ENCODE measurements around the gene CLCC1. TPM values are rescaled to one million over a fixed set of nuclear protein-coding genes. Genes with fewer than 3 reads are reported as not detected.
"Not testable (repeated sequence)": the region's sequence is repeated elsewhere in the genome, so short reads cannot be mapped to it uniquely, and the experiment has no call there.

Gene CLCC1
- polyA plus RNA-seq, 1 donor from 2014 or later: 28.7 TPM

DNA sequence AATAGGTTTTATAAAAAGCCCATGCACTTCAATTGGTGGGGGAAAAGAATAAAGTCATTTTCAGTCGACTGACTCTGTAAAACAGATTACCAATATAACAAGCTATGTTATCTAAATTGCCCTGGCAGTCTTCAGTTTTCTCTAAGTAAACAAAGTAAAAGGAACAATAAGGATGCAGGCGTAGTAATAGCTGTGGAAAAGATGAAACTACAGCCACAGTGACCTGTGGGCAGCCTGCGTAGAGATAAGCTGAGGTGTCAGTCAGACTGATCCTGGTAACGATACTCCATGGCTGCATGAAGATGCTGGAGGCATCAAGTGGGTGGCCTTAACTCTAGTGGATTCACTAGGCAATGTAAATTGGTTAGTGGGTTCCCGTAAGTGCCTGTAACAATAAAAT lies 29.3 kb downstream of the CLCC1 start:
- Histone ChIP-seq H4K20me1 (ENCODE audit: insufficient read depth) (no peaks in the 10 kb centered on the region), H3K36me3 (ENCODE audit: insufficient read depth, low read length) (no peaks in the 10 kb centered on the region), H3K4me3 (ENCODE audit: low read length) (no peak overlapping the region), H3K4me2 (ENCODE audit: low read length) (no peak overlapping the region), H3K27me3 (ENCODE audit: insufficient read depth, low read depth, low read length) (no peaks in the 10 kb centered on the region), H3K79me2 (replicated peaks; ENCODE audit: insufficient read depth, low read length) (no peaks in the 10 kb centered on the region), H3K27ac (ENCODE audit: low read length) (no peak overlapping the region), H3K9me2 (ENCODE audit: insufficient read depth, low read length) (no peaks in the 10 kb centered on the region), H3F3A (ENCODE audit: insufficient read depth, low read length, poor library complexity, severe bottlenecking) (no peaks in the 10 kb centered on the region), H3K9ac (ENCODE audit: low read length) (no peak overlapping the region), H2AFZ (ENCODE audit: low read depth, low read length) (no peak overlapping the region), H3K9me3 (ENCODE audit: low read length) (no peaks in the 10 kb centered on the region)
- no peak for TF ChIP-seq MXI1 (conservative IDR thresholded peaks at IDR 0.05; ENCODE audit: poor library complexity, severe bottlenecking)
- TF ChIP-seq EZH2 (IDR thresholded peaks at IDR 0.05; ENCODE audit: borderline replicate concordance, insufficient read depth, low read length, poor library complexity, severe bottlenecking): no peak
- TF ChIP-seq, protein P1, sequence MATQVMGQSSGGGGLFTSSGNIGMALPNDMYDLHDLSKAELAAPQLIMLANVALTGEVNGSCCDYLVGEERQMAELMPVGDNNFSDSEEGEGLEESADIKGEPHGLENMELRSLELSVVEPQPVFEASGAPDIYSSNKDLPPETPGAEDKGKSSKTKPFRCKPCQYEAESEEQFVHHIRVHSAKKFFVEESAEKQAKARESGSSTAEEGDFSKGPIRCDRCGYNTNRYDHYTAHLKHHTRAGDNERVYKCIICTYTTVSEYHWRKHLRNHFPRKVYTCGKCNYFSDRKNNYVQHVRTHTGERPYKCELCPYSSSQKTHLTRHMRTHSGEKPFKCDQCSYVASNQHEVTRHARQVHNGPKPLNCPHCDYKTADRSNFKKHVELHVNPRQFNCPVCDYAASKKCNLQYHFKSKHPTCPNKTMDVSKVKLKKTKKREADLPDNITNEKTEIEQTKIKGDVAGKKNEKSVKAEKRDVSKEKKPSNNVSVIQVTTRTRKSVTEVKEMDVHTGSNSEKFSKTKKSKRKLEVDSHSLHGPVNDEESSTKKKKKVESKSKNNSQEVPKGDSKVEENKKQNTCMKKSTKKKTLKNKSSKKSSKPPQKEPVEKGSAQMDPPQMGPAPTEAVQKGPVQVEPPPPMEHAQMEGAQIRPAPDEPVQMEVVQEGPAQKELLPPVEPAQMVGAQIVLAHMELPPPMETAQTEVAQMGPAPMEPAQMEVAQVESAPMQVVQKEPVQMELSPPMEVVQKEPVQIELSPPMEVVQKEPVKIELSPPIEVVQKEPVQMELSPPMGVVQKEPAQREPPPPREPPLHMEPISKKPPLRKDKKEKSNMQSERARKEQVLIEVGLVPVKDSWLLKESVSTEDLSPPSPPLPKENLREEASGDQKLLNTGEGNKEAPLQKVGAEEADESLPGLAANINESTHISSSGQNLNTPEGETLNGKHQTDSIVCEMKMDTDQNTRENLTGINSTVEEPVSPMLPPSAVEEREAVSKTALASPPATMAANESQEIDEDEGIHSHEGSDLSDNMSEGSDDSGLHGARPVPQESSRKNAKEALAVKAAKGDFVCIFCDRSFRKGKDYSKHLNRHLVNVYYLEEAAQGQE (IDR thresholded peaks at IDR 0.05; ENCODE audit: borderline replicate concordance): no peak
- TF ChIP-seq TAF1 (IDR thresholded peaks at IDR 0.05; ENCODE audit: low read depth): no peak
- no peak for TF ChIP-seq EP300 (conservative IDR thresholded peaks at IDR 0.05; ENCODE audit: poor library complexity, severe bottlenecking)
- TF ChIP-seq RAD21 (conservative IDR thresholded peaks at IDR 0.05): no peak
- TF ChIP-seq, protein P2, sequence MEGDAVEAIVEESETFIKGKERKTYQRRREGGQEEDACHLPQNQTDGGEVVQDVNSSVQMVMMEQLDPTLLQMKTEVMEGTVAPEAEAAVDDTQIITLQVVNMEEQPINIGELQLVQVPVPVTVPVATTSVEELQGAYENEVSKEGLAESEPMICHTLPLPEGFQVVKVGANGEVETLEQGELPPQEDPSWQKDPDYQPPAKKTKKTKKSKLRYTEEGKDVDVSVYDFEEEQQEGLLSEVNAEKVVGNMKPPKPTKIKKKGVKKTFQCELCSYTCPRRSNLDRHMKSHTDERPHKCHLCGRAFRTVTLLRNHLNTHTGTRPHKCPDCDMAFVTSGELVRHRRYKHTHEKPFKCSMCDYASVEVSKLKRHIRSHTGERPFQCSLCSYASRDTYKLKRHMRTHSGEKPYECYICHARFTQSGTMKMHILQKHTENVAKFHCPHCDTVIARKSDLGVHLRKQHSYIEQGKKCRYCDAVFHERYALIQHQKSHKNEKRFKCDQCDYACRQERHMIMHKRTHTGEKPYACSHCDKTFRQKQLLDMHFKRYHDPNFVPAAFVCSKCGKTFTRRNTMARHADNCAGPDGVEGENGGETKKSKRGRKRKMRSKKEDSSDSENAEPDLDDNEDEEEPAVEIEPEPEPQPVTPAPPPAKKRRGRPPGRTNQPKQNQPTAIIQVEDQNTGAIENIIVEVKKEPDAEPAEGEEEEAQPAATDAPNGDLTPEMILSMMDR (IDR thresholded peaks at IDR 0.05; ENCODE audit: poor library complexity, severe bottlenecking): no peak
- TF ChIP-seq POLR2AphosphoS5 (IDR thresholded peaks at IDR 0.05): no peak
- TF ChIP-seq SMC3 (conservative IDR thresholded peaks at IDR 0.05; ENCODE audit: poor library complexity): no peak

DNA sequence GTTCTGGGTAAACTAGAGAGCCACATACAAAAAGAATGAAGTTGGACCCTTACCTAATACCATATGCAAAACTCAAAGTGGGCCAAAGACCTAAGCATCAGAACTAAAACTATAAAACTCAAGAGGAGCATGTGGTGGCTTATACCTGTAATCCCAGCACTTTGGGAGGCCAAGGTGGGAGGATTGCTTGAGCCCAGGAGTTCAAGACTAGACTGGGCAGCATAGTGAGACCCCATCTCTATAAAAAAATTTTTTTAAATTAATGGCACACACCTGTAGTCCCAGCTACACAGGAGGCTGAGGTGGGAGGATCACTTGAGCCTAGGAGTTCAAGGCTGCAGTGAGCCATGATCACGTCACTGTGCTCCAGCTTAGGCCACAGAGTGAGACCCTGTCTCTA lies 35.7 kb downstream of the CLCC1 start:
- H4K20me1 ChIP-seq (ENCODE audit: insufficient read depth); H3K79me2 ChIP-seq (replicated peaks; ENCODE audit: insufficient read depth, low read length); H3K27ac ChIP-seq (ENCODE audit: low read length); H3K36me3 ChIP-seq (ENCODE audit: insufficient read depth, low read length); H3K9me3 ChIP-seq (ENCODE audit: low read length); H3K9ac ChIP-seq (ENCODE audit: low read length); H3K27me3 ChIP-seq (ENCODE audit: insufficient read depth, low read depth, low read length); H3K4me2 ChIP-seq (ENCODE audit: low read length); H3F3A ChIP-seq (ENCODE audit: insufficient read depth, low read length, poor library complexity, severe bottlenecking); H3K9me2 ChIP-seq (ENCODE audit: insufficient read depth, low read length); H2AFZ ChIP-seq (ENCODE audit: low read depth, low read length); H3K4me3 ChIP-seq (ENCODE audit: low read length): not testable (repeated sequence)

DNA sequence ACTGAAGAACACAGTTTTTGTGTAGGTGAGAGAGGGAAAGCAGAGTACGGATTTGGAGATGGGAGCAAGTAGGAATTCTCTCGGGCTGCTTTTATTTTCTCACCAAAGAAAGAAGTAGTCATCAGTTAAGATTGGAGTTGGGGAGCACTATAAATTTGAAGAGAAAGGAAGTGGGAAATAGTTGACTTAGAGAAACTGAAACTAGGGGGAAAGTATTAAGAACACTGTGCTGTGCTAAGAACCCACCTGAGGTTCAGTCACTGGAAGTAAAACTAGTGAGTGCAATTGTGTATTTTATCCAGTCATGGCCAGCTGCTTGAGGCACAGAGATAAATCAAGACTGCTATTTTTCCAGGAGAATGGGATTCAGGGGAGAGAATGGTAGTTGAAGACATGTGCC lies 37.4 kb downstream of the CLCC1 start:
- Histone ChIP-seq H3K4me3 (ENCODE audit: low read length) (no peak overlapping the region), H4K20me1 (ENCODE audit: insufficient read depth) (no peaks in the 10 kb centered on the region), H3K9ac (ENCODE audit: low read length) (no peak overlapping the region), H3K9me3 (ENCODE audit: low read length) (no peaks in the 10 kb centered on the region), H3K27me3 (ENCODE audit: insufficient read depth, low read depth, low read length) (no peaks in the 10 kb centered on the region), H3K79me2 (replicated peaks; ENCODE audit: insufficient read depth, low read length) (no peaks in the 10 kb centered on the region), H3K36me3 (ENCODE audit: insufficient read depth, low read length) (peaks cover 7% of the 10 kb centered on the region), H3F3A (ENCODE audit: insufficient read depth, low read length, poor library complexity, severe bottlenecking) (no peaks in the 10 kb centered on the region), H3K9me2 (ENCODE audit: insufficient read depth, low read length) (no peaks in the 10 kb centered on the region), H2AFZ (ENCODE audit: low read depth, low read length) (no peak overlapping the region), H3K27ac (ENCODE audit: low read length) (no peak overlapping the region), H3K4me2 (ENCODE audit: low read length) (no peak overlapping the region)
- no peak for TF ChIP-seq MXI1 (conservative IDR thresholded peaks at IDR 0.05; ENCODE audit: poor library complexity, severe bottlenecking)
- no peak for TF ChIP-seq EP300 (conservative IDR thresholded peaks at IDR 0.05; ENCODE audit: poor library complexity, severe bottlenecking)
- TF ChIP-seq SMC3 (conservative IDR thresholded peaks at IDR 0.05; ENCODE audit: poor library complexity): no peak
- TF ChIP-seq RAD21 (conservative IDR thresholded peaks at IDR 0.05): no peak
- TF ChIP-seq, protein P1 (IDR thresholded peaks at IDR 0.05; ENCODE audit: borderline replicate concordance): no peak
- no peak for TF ChIP-seq TAF1 (IDR thresholded peaks at IDR 0.05; ENCODE audit: low read depth)
- no peak for TF ChIP-seq POLR2AphosphoS5 (IDR thresholded peaks at IDR 0.05)
- no peak for TF ChIP-seq EZH2 (IDR thresholded peaks at IDR 0.05; ENCODE audit: borderline replicate concordance, insufficient read depth, low read length, poor library complexity, severe bottlenecking)
- TF ChIP-seq, protein P2 (IDR thresholded peaks at IDR 0.05; ENCODE audit: poor library complexity, severe bottlenecking): no peak

Data from neural cell (in vitro differentiated cells).